Right kidney (tissue), 1 donor: ENCODE results near the gene IFITM2.
"Not testable (repeated sequence)": the region's sequence is repeated elsewhere in the genome, so short reads cannot be mapped to it uniquely, and the experiment has no call there.

Experiments
- DNase-seq: peaks from one replicate; pipeline ENCODE4 v3.0.0-alpha.2; 2016

Gene IFITM2

GRCh38 chr11:342328-342727 lies 34.7 kb downstream of the IFITM2 start:
- DNase-seq, result no peak

DNA sequence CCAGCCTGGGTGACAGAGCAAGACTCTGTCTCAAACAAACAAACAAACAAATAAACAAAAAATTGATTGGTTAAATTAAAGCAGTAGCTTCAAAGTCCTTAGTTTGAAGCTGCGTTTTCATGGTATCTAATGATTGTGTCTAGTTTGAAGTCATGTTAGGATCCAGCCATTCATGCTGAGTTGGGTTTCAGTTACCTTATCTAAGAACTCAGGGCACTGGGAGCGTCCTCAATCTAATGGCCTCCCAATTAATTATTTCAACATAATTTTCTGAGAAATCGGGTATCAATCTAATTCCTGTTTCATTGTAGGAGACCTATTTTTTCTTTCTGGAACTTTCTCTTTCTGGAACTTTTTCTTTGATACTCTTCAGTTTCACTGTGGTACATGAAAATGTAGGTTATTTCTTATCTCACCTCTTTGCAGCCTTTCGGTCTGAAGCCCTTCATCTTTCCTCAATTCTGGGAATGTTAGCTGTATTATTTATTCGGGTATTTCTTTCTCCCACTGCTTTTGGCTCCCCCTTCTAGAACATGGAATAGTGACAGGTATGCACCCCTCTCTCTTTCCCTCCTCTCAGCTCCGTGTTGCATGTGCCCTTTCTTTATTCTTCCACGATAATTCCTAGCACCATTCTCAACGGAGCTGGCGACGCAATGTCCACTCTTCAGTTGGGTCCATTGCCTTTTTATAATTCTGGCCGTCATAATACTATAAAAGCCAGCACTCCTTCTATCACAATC lies 37.4 kb downstream of the IFITM2 start:
- DNase-seq, result no peak

- no peak for DNase-seq
Measured at GRCh38 chr11:346529-346928, 38.9 kb downstream of the IFITM2 start.

GRCh38 chr11:349270-349954 lies 41.8 kb downstream of the IFITM2 start:
- not testable (repeated sequence) for DNase-seq

GRCh38 chr11:350033-350722 lies 42.6 kb downstream of the IFITM2 start:
- DNase-seq, result not testable (repeated sequence)

GRCh38 chr11:350723-351255 lies 43.2 kb downstream of the IFITM2 start:
- DNase-seq, result no peak

- no peak for DNase-seq
Measured at GRCh38 chr11:351411-351810, 43.8 kb downstream of the IFITM2 start.

DNA sequence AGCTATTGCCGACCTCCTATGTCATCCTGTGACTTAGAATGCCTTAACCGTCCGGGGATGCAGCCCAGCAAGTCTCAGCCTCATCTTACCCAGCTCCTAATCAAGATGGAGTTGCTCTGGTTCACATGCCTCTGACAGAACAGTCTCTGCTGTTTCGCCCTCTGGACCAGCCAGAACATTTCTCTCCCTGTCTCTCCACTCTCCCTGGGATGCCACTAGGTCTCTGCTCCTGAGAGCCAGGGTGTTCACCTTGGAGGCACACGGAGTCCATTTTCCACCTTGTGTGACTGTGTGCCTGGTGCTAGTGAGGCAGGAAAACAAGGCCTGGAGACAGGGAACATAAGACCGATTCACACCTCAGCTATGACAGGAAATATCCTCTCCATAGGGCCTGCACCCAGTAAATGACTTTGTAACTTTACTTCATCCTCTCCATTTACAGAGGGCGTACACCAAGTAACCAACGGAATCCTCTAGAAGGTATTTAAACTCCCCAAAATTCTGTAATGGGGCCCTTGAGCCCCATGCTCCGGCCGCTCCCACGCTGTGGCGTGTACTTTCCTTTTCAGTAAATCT lies 44.9 kb downstream of the IFITM2 start:
- DNase-seq, result no peak

DNA sequence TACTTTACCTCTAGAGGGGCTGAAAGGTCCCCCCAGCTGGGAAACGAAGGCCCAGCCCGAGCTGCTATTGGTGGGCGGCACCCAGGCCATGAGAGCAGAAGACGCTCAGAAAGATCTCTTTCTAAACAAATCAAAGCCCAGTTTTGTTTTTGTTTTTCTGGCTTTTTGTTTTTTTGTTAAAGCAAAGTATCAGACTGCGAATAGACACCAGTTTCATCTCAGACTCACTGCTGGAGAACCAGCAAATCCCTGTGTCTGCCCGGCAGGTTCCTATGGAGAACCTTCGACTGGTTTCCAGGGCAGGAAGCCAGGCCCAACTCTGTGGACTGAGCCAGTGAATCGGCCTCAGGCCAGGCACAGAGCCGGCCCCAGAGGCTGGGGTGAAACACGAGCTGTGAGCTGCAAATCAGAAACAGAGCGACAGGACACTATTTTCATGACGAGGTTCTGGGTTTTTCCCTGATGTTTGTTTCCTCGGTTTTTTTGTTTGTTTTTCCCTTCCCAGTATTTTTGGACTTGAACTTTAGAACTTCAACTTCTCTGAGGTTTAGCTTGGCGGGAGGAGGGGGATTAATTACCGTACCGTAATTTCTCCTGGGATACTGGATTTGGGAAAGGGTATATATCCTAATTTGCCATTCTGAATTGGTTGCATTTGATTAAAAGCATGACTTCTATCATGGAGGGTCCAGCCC lies 45.7 kb downstream of the IFITM2 start:
- DNase-seq, result peak; percentile 56

GRCh38 chr11:355581-356458 lies 48.2 kb downstream of the IFITM2 start:
- DNase-seq, result peak; percentile 88

DNA sequence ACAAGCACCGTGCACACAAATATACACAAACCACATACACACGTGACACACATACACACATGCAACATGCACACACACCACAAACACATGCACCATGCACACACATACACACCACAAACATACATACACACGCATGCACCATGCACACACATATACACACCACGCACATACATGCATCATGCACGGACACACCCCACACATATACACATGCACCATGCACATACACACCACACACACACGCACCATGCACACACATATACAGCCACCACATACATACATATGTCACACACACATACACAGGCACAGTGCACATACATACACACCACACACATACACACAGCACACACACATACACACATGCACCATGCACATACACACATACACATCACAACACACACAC lies 49.0 kb downstream of the IFITM2 start:
- DNase-seq, result no peak

DNA sequence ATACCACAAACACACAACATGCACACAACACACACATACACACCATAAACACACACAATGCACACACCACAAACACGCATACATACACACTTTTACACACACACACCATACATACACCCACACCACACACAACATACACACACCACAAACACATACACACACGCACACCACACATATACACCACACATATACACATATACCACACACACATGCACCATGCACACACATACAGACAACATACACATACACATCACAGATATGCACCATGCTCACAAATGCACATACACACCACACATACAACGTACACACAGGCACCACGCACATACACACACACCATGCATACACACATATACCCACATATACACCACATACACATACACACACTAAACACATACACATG lies 50.0 kb downstream of the IFITM2 start:
- no peak for DNase-seq

- no peak for DNase-seq
Measured at GRCh38 chr11:358129-358800, 50.6 kb downstream of the IFITM2 start.
